ENCODE measurements around the gene RPL35A.

The RPL35A gene

DNA sequence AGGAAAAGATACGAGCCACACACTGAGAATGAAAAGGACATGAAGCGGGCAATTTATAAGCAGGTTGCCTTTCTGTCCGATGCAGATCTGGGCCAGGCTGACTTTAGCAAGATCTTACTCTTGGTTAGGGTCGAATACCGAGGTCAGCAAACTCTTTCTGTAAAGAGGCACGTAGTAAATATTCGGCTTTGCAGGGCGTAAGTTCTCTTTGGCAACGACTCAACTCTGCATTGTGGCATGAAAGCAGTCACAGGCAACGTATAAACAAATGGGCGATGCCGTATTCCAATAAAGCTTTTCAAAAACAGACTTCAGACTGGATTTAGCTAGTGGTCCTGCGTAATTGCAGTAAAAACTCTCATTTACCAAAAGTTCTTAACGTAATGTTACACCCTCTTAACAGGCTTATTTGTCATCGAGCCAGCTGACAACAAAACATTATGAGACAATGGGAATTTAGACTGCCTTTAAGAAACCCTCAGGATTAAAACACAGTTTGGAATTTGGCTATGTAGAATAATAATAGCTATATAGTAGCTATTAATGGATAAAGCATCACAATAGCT lies 13.1 kb upstream of the RPL35A start:
- Mint-ChIP-seq H3K27me3 (ENCODE audit: low read depth) (no peaks in the 10 kb centered on the region), H3K36me3 (ENCODE audit: low read depth) (peaks cover 3% of the 10 kb centered on the region), H3K4me1 (no peaks in the 10 kb centered on the region), H3K27ac (no peak overlapping the region), H3K4me3 (no peak overlapping the region), H3K9me3 (no peaks in the 10 kb centered on the region)
- TF ChIP-seq, protein P1, sequence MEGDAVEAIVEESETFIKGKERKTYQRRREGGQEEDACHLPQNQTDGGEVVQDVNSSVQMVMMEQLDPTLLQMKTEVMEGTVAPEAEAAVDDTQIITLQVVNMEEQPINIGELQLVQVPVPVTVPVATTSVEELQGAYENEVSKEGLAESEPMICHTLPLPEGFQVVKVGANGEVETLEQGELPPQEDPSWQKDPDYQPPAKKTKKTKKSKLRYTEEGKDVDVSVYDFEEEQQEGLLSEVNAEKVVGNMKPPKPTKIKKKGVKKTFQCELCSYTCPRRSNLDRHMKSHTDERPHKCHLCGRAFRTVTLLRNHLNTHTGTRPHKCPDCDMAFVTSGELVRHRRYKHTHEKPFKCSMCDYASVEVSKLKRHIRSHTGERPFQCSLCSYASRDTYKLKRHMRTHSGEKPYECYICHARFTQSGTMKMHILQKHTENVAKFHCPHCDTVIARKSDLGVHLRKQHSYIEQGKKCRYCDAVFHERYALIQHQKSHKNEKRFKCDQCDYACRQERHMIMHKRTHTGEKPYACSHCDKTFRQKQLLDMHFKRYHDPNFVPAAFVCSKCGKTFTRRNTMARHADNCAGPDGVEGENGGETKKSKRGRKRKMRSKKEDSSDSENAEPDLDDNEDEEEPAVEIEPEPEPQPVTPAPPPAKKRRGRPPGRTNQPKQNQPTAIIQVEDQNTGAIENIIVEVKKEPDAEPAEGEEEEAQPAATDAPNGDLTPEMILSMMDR (IDR thresholded peaks at IDR 0.05; ENCODE audit: unreplicated experiment in 3 of 3): no peak

DNA sequence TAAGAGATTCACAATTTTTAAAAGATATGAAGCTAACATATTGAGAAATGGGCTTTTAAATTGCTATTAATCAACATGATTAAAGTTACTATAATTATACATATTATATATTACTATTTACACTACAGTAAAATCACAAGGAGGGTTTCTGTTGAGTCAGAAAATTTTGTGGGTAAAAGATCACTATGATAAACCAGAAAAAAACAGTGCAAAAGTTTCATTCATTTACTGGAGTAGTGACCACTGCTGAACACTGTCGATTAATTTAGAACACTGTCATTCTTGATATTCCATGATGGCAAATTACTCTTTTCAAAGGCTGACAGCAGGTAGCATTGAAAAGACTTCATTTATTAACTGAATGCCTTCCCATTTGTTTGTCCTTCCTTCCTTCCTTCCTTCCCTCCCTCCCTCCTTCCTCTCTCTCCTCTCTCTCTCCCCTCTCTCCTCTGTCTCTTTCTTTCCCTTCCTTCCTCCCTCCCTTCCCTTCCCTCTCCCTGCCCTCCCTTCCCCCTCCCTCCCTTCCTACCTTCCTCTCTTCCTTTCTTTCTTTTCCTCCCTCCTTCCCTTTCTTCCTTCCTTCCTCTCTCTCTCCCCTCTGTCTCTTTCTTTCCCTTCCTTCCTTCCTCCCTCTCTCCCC lies 9.1 kb upstream of the RPL35A start:
- Mint-ChIP-seq H3K4me3 (no peak overlapping the region), H3K36me3 (ENCODE audit: low read depth) (peaks cover under 1% of the 10 kb centered on the region), H3K9me3 (no peaks in the 10 kb centered on the region), H3K4me1 (no peaks in the 10 kb centered on the region), H3K27ac (no peak overlapping the region), H3K27me3 (ENCODE audit: low read depth) (no peaks in the 10 kb centered on the region)
- TF ChIP-seq, protein P1 (IDR thresholded peaks at IDR 0.05; ENCODE audit: unreplicated experiment in 3 of 3): no peak

DNA sequence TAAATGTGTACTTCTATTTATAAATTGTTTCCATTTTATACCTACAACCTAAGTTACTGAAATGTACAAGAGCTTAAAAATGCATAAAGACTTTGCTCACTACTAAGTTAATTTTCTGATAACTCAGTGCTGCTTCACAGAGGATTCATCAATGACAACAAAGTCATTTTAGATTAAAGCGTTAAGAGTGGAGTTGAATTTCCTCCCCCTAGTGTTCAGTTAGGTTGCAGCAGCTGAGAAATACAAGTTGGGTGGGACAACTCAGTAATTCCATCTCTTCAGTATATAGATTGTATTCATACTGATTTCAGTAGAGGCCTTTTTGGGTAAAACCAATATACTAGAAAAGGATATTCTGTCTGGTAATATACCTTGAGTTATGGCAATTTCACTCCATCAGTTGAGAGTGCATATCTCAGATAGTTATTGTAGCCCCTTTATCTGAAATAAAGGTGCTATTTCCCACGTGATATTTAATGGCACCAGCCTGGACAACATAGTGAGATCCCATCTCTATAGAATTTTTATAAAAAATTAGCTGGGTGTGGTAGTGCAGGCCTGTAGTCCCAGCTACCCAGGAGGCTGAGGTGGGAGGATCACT lies 6.9 kb upstream of the RPL35A start:
- Mint-ChIP-seq H3K9me3 (no peaks in the 10 kb centered on the region), H3K4me1 (no peaks in the 10 kb centered on the region), H3K4me3 (no peak overlapping the region), H3K36me3 (ENCODE audit: low read depth) (no peaks in the 10 kb centered on the region), H3K27me3 (ENCODE audit: low read depth) (no peaks in the 10 kb centered on the region), H3K27ac (no peak overlapping the region)
- TF ChIP-seq, protein P1 (IDR thresholded peaks at IDR 0.05; ENCODE audit: unreplicated experiment in 3 of 3): peak; percentile 71 to 76 (median 72)

DNA sequence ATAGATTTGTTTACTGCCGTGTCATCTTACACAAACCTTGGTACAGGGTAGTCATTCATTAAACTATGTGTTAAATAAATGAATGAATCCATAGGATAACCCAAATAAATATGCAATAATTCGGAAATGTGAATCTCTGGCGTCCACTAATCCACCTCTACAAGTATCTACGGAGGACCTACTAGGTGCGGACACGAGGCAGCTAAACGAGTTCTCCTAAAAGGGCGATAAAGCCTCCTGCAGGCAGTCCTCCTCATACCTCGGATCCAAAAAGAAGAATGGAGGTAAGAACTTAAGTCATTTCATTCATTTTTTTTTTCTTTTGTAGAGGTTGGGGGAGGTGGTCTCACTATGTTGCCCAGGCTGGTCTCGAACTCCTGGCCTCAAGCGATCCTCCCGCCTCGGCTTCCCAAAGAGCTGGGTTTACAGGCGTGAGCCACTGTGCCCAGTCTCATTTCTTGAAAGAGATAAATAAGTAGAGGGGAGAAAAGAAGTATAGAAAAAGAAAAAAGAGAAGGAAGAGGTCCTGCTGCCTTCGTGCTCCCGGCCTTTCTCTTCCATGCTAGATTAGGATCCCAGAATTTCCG lies 706 bp upstream of the RPL35A start:
- Mint-ChIP-seq H3K27ac (peak overlapping the region; percentile 99), H3K9me3 (no peaks in the 10 kb centered on the region)

DNA sequence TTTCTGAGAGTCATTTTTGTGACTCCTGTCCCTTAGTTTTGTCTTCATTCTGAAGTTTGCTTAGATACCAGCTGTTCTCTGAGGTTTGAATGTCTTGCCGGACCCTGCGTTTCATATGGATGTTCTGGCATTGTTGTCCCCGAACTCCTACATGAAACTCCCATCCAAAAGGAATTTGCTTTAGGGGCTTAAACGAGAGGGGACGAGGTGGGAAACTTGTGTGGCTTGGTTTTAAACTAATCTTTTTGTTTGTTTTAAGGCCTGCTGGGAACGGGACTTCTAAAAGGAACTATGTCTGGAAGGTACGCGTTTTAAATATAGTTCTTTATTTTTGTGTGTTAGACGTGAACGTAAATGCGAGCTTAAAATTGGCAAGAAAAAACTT lies 679 bp downstream of the RPL35A start:
- no peaks in the 10 kb centered on the region for H3K27me3 Mint-ChIP-seq (ENCODE audit: low read depth)
- peak overlapping the region; percentile 99 for H3K27ac Mint-ChIP-seq
- TF ChIP-seq, protein P1 (IDR thresholded peaks at IDR 0.05; ENCODE audit: unreplicated experiment in 3 of 3): no peak
- peak overlapping the region; percentile 97 to 98 (median 98) for H3K4me3 Mint-ChIP-seq
- H3K9me3 Mint-ChIP-seq: no peaks in the 10 kb centered on the region
- peaks cover 42% of the 10 kb centered on the region for H3K36me3 Mint-ChIP-seq (ENCODE audit: low read depth)
- peaks cover 23% of the 10 kb centered on the region for H3K4me1 Mint-ChIP-seq

More for the DNA sequence above, 706 bp upstream of the RPL35A start:
- H3K4me3 Mint-ChIP-seq: peak overlapping the region; percentile 97 to 98 (median 98)
- TF ChIP-seq, protein P1 (IDR thresholded peaks at IDR 0.05; ENCODE audit: unreplicated experiment in 3 of 3): no peak
- H3K36me3 Mint-ChIP-seq (ENCODE audit: low read depth): peaks cover 29% of the 10 kb centered on the region
- H3K27me3 Mint-ChIP-seq (ENCODE audit: low read depth): no peaks in the 10 kb centered on the region
- peaks cover 23% of the 10 kb centered on the region for H3K4me1 Mint-ChIP-seq
